GM19468 (cell line): ENCODE results near the gene ZHX3.
"Not testable (repeated sequence)": the region's sequence is repeated elsewhere in the genome, so short reads cannot be mapped to it uniquely, and the experiment has no call there.

Source experiments
- ATAC-seq: cut with Tn5 transposase; IDR thresholded peaks from one replicate; pipeline ENCODE4 v1.9.1; 2021; ENCODE audit warnings: mild to moderate bottlenecking, moderate library complexity, moderate number of reproducible peaks; ENCODE audit not compliant: unreplicated experiment; ENCODE audit errors: extremely low read depth

ZHX3 gene

DNA sequence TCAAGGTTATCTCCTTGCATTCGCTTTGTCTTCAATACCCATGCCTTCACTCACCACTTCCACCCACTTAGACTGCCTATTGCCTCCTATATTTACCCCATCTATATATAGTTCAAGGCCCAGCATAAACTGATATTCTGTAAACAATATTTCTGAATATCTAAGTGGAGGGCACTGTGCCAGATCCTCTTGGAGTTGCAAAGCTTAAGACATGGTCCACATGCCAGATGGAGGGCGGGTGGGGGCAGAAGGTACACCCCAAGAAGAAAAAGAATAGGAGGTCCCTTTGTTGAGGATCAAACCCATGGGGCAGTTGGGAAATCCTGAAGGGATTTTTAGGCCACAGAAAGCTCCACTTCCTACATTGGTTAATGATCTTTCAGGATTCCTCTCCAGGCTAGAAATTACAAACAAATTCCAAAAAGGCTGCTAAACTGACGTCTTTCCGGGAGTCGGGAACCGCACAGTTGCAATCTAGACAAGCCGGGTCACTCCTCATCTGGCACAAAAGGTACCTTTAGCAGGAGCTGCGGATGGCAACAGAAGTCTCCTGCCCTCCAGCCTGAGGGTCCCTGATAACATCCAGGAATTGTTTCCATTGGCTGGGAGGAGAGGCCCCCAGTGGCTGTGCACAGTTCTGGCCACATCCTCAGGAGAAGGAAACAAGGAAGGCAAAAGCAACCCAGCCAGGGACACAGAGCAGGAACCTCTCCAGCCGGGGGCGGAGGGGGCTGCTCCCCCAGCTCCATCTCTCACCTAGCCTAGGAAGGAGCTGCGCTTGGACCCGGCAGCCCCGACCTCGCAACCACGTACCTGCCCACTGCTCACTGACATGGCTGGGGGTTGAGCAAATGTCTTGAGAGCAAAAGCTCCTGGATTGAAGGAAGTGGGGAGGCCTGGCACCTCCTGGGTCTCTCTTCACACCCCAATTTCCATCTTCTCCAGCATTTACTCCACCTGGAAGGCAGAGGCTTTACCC, 17.2 kb upstream of the ZHX3 start:
- no peak for ATAC-seq

DNA sequence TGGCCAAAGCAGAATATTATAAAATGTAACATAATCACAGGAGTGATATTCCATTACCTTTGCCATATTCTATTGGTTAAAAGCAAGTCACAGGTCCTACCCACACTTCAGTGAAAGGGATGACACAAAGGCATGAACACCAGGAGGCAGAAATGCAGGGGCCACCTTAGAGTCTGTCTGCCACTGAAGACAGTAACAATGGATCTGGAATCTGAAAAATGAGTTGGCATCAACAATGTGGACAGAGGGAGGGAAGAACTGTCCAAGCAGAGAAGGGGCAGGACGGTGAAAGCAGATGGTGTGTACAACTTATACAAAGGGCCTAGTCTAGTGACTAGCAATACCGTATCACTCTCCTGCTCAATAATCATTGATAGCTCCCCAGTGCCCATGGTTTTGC, 16.5 kb upstream of the ZHX3 start:
- no peak for ATAC-seq

DNA sequence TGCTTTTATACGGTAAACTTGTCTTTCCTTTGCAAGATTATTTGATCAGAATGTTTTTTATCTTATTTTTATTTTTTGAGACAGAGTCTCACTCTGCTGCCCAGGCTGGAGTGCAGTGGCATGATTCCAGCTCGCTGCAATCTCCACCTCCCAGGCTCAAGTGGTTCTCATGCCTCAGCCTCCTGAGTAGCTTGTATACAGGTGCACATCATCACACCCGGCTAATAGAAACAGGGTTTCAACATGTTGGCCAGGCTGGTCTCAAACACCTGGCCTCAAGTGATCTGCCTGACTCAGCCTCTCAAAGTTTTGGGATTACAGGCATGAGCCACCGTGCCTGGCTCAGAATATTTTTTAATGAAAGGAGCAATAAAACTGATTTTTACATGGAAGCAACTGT, 14.2 kb upstream of the ZHX3 start:
- no peak for ATAC-seq

DNA sequence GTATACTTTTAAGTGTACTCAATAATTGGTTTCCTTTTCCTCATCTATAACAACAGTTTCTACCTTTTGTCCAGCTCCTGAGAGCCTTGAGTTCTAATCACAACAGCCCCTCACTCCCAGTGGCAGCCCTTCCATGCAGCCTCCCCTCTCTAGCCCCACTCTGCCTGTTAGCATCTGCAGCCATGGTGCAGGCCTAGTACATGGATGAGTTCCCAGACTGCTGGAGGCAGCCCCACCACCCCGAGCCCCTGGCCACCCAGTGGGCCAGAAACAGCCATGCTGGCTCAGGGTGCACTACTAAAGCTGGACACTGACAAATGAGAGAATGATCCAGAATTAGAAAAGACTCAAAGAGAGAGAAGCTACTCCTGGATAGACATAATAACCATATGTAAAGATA, 13.4 kb upstream of the ZHX3 start:
- no peak for ATAC-seq

DNA sequence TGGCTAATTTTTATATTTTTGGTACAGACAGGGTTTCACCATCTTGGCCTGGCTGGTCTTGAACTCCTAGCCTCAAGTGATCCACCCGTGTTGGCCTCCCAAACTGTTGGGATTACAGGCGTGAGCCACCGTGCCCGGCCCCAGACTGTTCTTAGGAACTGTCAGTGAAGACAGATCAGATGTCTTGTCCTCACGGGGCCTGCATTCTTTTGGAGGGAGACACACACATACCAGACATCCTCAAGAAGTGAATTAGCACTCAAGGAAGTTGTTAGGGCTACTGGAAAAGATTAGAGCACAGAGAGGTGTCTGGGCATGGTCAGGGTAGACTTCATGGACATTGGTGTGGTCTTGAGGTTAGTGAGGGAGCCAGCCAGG, 12.8 kb upstream of the ZHX3 start:
- no peak for ATAC-seq

DNA sequence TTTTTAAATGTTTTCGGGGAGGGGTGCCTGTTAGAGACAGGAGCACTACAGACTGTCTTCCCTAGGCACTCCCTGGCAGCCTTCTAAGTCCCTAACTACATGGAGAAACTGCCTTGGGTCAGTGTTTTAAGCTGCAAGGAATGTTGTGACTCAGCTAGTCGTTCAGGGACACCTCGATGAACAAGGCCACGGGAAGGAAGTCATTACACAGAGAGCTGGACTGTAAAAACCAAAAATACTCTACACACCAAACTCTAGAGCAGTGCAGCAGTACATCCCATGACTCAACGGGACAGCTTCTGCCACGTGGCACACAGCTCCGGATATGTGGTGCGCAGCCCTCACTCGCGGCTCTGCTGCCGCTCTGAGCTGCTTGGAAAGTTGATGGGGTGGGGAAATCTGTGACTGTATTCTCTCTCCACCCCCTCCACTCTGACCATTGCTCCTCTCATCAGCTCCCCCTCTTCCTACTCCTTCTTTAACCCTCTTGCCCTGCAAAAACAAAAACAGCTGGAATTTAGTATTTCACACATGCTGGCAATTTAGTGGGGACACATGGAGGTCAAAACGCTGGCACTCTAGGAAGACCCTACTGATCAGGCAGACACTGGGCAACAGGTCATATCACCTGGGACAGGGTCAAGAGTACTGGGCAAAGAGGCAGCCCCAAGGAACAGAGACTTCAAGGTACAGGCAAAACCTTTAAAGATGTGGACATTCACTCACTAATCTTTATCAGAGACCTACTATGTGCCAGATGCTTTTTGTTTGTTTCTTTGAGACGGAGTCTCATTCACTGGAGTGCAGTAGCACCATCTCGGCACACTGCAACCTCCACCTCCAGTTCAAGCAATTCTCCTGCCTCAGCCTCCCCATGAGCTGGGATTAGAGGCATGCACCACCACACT, 12.2 kb upstream of the ZHX3 start:
- ATAC-seq, result no peak

DNA sequence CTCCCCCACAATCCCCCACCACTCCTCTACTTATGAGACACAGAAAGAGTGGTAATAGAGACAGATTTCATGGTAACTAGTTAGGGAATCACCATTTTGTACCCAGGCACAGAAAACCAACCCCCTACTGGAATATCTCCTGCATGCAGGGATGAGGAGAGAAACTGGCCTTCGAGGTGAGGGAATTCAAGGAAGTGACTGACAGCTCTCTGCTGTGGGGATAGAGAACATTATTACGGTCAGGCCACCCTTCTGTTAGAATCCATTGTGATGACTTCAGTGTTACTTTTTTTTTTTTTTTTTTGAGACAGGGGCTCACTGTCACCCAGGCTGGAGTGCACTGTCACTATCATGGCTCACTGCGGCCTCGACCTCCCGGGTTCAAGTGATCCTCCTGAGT, 9.6 kb upstream of the ZHX3 start:
- no peak for ATAC-seq

DNA sequence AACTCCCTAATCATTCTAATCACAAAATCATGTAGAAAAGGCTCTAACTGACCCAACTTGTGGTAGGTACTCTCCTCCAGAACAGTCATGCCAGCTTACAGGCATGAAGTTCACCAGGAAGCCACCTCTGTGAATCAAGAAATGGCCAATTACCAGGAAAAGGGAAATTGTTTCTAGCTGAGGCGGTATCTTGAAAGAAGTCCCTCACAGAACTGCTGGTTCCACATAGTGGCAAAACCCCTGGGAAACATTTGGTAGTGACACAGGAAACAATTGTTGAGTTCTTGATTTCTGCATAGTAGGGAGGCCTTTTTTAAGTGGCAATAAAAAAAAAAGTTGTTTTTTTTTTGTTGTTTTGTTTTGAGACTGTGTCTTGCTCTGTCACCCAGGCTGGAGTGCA, 3.4 kb upstream of the ZHX3 start:
- ATAC-seq, result no peak

DNA sequence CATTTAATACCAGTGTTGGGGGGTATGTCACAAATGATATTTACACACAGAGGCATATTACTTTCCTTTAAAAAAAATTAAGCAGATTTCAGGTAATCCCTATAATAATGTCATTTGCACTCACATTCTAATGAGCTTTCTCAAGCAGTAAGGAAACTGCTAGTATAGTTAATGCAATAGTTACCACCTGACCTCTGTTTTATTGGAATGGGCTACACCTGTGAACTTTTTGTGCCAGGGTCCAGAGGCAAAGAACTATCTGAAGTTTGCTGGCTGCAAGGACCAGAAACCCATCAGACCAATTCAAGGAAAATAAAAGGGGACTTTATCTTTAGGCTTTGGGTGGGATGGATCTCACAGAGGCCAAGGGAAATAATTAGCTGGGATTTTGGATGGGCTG, 2.9 kb upstream of the ZHX3 start:
- no peak for ATAC-seq

DNA sequence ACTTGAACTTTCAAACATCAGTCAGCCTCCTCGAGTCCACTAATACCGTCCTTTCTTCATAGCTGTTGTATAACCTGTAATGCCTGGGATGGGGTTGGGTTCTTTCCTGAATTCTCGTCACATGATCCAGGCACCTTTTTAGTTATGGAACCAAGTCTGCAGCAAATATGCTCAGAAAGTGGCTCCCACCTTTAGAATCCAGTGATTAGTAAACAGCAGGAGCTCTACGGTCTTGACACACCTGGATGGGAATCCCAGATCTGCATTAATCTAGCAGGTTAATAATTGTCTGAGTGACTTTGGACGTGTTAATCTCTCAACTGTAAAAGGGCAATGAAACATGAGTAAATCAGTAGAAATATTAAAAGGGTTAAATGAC, 729 bp upstream of the ZHX3 start:
- ATAC-seq, result no peak

DNA sequence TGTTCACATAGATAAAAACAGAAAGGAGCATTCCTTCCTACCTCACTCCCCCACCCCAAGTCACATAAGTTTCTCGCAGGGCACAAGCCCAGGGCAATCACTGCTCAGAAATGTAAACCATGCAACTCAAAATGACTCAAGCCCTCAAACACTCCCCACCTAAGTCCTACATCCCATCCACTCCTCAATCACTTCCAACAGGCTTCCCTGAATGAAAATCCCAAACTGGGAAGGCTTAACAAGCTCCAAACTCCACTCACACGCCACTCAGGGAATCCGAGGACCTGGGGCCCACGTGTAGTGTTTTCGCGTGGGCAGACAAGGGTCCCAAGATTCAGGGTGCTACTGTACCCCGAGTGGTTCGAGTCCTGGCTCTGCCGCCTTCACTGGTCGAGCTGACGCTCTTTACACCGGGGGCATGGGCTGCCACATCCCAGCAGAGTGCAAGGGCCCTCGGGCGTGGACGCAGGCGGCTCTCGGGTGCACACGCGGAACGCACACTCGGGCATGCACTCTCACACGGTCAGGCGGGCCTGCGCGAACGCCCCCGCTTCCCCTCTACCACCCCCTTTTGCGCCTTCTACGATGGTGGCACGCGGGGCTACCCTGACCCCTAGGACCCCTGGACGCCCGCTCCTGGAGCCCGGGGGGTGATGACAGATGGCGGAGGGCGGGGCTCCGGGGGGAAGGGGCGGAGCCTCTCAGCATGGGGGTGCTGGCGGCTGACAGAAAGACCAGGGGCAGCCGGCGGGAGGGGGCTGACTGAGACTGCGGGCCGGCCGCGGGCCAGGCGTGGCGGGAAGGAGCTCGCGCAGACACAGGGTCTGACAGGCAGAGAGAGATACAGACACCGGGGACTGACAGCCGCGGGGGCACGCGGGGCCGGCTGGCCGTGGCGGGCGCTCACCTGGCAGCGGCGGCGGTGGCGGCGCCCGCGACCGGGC, 657 bp downstream of the ZHX3 start:
- ATAC-seq, result peak; percentile 26

DNA sequence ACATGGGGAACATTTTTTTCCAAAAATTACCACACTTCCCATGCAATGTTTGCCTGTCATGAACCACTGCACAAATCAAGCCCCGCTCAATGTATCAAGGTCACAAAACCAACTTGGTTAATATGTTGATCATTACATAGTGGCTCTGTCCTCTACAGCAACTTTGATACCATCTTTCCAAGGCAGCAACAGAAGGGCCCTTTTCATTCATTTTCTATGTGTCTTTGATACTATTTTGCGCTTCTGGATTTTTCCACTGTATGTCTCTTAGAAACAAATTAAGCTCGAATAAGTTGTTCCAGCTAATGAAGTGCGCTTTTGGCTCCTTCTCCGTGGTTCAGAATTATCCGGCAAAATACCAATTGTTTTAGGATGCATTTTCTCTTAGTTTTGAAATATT, 1.5 kb downstream of the ZHX3 start:
- no peak for ATAC-seq

DNA sequence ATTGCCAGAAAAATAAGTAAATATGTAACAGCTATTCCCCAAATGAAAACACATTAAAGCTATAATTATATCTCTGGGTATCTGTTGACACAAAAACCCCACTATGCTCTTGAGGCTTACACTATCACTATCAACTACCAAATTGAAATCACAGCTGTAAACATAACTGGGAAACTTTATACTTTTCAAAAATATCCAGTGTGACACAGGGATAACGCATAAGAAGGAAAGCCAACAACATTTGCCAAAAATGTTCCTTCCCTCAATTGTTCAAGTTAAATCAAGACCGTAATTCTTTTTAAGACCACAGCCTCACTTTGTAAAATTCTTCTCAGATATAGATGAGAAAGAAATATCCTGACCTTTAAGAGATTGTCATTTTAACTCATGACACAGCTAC, 3.1 kb downstream of the ZHX3 start:
- ATAC-seq, result no peak

DNA sequence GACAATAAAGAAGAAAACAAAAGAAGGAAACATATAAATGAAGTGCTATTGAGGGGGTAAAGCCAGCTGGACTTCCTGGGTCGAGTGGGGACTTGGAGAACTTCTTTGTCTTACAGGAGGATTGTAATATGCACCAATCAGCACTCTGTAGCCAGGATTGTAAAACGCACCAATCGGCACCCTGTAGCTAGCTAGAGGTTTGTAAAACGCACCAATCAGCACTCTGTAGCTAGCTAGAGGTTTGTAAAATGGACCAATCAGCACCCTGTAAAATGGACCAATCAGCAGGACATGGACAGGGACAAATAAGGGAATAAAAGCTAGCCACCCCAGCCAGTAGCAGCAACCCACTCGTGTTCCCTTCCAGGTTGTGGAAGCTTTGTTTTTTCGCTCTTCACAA, 5.5 kb downstream of the ZHX3 start:
- not testable (repeated sequence) for ATAC-seq

DNA sequence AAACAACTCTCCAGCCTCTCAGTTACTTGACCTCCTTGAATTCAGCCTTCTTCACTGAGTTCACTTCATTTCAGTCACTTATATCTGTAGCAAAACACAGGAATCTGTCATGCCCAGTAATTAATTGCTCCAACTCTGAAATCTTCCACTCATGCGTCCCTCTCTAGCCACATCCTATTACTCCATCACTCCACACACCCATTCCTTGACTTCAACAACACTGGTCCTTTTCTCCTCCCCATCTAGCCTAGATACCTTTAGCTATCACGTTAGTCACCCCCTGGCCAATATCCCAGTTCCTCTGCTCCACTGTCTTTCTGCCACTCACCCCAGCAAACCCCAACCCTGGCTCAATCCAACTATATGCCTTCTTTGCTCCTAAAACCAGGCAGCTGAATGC, 7.7 kb downstream of the ZHX3 start:
- no peak for ATAC-seq

DNA sequence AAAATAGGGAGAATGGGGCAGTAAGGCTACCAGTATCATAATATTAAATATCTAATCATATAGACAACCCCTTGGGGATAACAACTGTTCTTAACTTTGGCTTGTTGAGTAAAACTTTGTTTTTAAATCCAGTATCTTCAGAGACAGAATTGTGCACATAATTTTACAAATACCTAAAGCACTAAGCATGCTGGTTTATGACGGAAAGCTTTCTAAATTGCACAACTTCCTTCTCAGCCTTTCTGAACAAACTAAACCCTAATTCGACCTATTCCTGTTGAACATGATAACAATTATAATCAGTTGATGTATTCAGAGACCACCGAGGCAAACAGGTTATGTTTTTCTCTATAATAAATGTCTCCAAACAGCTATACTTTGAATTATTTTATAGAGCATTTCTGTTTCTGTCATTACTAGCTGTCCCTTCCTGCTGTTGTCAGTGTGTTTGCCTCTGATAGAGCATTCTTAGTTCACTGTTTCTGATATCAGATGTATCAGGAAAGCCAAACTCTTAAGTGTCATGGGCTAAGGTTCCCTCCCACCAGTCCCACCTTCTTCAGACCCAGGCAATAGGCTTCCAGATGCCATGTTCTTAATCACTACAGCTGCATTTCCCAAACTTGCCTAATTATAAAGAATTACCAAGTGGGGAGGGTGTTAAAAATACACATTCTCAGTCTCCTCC, 8.7 kb downstream of the ZHX3 start:
- ATAC-seq, result no peak

DNA sequence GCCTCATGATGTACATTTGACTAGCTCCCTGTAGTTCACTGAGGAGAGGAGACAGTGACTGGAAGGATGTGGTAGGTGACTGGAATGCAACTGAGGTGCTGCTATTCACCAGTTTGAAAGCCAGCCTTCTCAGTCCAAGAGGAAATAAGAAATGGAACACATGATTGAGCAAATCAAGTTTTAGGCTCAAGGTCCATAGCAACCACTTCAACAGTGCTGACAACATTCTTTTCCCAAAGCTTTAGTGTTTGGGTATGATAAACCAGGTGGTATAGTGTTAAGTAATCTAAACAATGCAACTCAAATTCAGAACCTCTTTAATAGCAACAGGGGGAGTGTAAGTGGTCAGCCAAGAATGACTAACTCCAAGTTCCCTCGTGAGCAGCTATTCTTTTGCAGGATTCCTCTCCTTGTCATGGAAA, 9.2 kb downstream of the ZHX3 start:
- ATAC-seq, result no peak

DNA sequence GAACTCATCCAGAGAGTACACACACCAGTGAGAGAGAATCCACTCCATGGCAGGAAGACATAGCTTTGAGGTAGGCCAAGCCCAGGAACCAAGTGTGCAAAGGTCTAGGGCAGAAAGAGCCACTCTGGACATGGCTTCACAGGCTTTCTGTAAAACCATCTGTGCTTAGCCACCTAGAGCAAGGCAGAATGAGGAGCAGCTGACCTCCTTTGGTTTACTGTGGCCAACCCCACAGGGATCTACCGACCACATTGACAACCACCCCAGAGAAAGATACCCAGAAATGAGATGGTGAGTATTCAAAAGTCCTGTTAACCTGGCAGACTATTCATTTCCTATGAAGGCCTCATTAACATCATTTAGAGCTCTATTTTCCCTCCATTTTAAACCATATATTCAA, 10.5 kb downstream of the ZHX3 start:
- ATAC-seq, result no peak

DNA sequence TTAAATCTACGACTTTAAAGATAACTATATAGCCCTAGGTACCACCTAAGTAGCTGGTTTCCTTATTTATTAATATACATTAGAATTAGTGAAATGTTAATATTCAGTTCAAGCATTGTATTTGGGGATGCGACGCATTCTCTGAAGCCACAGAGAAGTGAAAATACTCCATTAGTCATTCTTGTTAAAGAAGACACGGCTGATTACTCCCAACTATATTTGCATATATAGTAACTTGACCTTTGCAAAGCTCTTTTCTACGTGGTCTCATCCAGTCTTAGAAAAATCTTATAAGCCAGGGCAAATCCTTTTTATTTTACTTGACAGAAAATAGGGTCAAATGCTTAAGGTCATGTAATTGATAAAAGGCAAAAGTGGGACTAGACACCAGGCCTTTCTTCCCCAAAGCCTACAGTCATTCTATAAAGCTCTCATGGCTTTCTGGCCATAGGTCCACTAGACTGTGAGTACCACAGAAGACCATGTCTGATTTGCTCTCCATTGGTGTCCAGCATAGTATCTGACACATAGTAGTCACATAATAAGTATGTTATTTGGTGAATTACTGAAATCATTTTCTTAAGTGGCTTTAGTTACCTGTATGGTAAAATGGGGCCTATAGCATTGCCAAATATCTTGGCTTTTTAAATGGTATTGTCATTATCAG, 11.3 kb downstream of the ZHX3 start:
- ATAC-seq, result peak; percentile 49
